Bronchial epithelial cell (primary cell): Measurements from ENCODE around the gene ADAMTS2. TPM values are rescaled to one million over a fixed set of nuclear protein-coding genes. Genes with fewer than 3 reads are reported as not detected.

Experiments
- DNase-seq: peaks from one replicate; pipeline ENCODE4 v3.0.0-alpha.2; 2010; ENCODE audit warnings: low read depth
- FAIRE-seq: peaks from 2 replicates; lab custom pipeline; 2011; peaks lifted over from hg19 to GRCh38; lab: Jason Lieb, UNC
- H3K27me3 ChIP-seq: 2 replicates; pipeline ENCODE4 v1.5.1; 2011; ENCODE audit warnings: low read length; ENCODE audit not compliant: control insufficient read depth, insufficient read depth
- H3K36me3 ChIP-seq: 2 replicates; pipeline ENCODE4 v1.5.1; 2011; ENCODE audit warnings: low read length; ENCODE audit not compliant: control insufficient read depth, insufficient read depth
- H3K4me3 ChIP-seq: 2 replicates; pipeline ENCODE4 v1.5.1; 2011; ENCODE audit warnings: mild to moderate bottlenecking, low read depth, low read length, control low read depth
- total RNA-seq: library from RNA; depleted of rRNA; stranded (reverse); fragments of >200 nt; gene quantifications from 2 replicates; pipeline ENCODE4 v1.2.1, GENCODE V29; 2014
- TF ChIP-seq, protein P1 (sequence below): IDR thresholded peaks from 2 replicates; pipeline ENCODE4 v1.5.1; 2011; ENCODE audit warnings: mild to moderate bottlenecking, moderate library complexity, low read length, control low read depth, inconsistent platforms; ENCODE audit not compliant: insufficient read depth, severe bottlenecking

ADAMTS2 gene
- total RNA-seq, 1 donor from 2014 or later = 0.26 TPM

DNA sequence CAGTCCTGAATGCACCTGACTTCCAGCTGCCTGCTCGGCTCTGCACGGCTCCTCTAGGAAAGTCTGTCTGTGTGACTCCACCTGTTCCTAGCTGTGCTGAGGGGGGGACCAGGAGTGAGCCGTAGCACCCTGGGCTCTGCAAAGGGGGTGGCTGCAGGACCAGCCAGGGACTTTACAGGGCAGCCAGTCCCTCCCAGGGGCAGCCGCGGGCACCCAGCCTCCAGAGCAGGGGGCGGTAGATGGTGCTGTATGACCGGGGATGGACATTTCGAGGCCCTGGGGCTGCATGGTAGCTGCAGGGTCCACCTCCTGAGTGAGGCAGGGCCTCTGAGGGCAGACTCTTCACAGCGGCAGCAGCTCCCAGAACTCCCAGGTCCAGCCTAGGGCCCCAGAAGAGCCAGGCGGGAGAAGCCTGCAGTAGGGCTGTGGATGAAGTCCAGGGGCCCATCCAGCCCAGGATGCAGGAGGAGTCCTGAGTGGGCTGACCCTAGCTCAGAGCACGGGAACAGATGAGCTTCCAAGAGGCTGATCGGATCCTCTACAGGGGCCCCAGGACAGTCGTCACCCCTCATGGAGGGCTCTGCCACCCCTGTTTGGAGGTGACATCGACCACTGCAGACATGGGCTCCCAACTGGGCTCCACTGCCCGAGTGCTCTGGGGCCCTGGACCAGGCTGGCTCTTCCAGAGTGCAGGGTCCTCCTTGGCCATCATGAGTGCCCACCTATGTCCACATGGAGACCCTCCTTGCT lies 179.7 kb downstream of the ADAMTS2 start:
- DNase-seq (no peak), FAIRE-seq (no peak)
- TF ChIP-seq, protein P1, sequence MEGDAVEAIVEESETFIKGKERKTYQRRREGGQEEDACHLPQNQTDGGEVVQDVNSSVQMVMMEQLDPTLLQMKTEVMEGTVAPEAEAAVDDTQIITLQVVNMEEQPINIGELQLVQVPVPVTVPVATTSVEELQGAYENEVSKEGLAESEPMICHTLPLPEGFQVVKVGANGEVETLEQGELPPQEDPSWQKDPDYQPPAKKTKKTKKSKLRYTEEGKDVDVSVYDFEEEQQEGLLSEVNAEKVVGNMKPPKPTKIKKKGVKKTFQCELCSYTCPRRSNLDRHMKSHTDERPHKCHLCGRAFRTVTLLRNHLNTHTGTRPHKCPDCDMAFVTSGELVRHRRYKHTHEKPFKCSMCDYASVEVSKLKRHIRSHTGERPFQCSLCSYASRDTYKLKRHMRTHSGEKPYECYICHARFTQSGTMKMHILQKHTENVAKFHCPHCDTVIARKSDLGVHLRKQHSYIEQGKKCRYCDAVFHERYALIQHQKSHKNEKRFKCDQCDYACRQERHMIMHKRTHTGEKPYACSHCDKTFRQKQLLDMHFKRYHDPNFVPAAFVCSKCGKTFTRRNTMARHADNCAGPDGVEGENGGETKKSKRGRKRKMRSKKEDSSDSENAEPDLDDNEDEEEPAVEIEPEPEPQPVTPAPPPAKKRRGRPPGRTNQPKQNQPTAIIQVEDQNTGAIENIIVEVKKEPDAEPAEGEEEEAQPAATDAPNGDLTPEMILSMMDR = no peak
- Histone ChIP-seq H3K4me3 (no peak overlapping the region), H3K36me3 (no peaks in the 10 kb centered on the region), H3K27me3 (no peaks in the 10 kb centered on the region)

GRCh38 chr5:179164331-179165311 lies 180.6 kb downstream of the ADAMTS2 start:
- Histone ChIP-seq H3K4me3 (no peak overlapping the region), H3K36me3 (no peaks in the 10 kb centered on the region), H3K27me3 (no peaks in the 10 kb centered on the region)
- TF ChIP-seq, protein P1 = no peak
- DNase-seq (no peak), FAIRE-seq (no peak)

DNA sequence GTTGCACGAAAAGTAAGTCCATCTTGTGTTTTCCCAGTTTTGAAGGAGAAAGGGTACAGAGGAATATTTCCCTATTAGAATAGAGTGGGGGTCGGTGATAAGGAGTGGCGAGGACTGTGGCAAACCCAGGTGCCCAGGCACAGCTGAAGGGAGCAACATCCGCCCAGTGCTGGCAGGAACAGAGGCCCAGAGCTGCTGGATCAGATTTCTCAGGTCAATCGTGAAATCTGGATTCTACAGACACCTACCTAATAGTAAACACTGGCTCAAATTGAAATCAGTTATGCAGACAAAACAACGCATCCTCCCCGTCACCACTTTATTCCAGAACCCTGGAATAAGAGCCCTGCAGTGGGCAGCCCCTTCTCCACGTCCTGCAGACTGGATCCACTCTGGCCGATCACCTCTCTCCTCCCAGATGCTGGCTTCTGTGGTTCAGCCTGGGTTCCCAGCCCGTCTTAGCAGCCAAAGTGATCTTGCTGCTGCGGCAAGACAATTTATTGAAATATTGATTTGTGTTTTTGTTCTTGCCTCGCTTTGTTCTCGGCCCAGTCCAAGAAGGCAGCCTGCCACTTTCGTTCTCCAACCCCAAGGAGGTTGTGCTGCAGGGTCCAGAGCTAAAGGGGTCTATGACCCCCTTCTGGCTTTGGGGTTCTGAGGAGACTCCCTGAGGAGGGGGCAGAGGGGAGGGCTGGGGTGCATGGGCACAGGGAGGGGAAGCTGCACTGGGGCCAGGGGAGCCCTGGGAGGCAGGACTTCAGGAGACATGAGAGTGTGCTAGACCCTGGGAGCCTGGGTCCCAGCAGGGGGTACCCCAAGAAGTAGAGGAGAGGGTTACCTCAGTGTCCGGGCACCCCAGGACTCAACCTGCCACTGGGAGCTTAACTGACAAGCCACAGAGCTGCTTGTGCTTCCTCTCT lies 181.8 kb downstream of the ADAMTS2 start:
- FAIRE-seq = no peak
- TF ChIP-seq, protein P1 = no peak
- Histone ChIP-seq H3K27me3 (no peaks in the 10 kb centered on the region), H3K36me3 (no peaks in the 10 kb centered on the region), H3K4me3 (no peak overlapping the region)
- no peak for DNase-seq

DNA sequence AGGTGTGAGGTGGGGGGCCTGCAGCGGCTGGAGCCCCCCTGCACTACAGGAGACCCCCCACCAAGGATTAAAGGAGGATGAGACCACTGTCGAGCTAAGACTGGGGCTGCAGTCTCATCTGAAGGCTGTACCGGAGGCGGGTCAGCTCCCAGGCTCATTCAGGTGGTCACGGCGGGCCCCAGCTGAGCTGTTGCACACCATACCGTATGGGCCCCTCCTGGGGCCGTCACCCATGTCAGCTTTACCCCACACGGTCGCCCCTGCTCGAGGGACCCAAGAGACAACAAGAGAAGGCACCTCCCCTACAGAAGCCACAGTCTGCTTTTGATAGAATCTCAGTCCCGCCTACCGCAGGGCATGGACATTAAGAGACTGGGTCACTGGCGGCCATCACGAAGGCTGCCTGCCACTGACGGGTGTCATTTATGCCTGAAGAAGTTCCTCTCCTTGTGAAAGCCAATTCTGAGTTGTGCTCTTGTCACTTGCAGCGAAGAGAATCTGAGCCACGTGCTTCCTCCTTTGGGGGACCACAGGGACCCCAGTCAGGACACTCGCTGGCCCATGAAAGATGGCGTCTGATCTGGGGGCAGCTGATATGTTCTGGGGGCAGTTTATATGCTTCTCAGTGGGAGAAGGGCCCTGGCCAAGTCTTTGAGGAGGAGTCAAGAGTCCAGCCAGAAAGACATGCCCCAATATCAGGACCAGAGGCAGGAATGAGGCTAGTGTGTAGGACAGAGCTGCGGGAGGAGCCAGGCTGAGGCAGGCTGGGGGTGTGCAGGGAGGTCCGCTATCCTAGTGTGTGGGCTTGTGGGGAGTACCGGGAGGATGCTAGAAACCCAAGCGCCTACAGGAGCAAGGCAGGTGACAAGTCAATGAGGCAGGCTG lies 182.7 kb downstream of the ADAMTS2 start:
- Histone ChIP-seq H3K36me3 (no peaks in the 10 kb centered on the region), H3K4me3 (no peak overlapping the region), H3K27me3 (no peaks in the 10 kb centered on the region)
- DNase-seq (no peak), FAIRE-seq (no peak)
- TF ChIP-seq, protein P1 = no peak
